Measurements from ENCODE around the gene DCLRE1B. TPM values are rescaled to one million over a fixed set of nuclear protein-coding genes. Genes with fewer than 3 reads are reported as not detected.

DCLRE1B gene
- total RNA-seq, 1 donor from 2014 or later = 11.8 TPM

- TF ChIP-seq CTCF (IDR thresholded peaks at IDR 0.05; ENCODE audit: unreplicated experiment) = no peak
- Mint-ChIP-seq H3K4me3 (ENCODE audit: unreplicated experiment) (no peak overlapping the region), H3K27ac (ENCODE audit: unreplicated experiment) (no peak overlapping the region), H3K9me3 (ENCODE audit: unreplicated experiment) (no peaks in the 10 kb centered on the region), H3K27me3 (ENCODE audit: unreplicated experiment) (no peaks in the 10 kb centered on the region), H3K36me3 (ENCODE audit: low read depth, unreplicated experiment) (no peaks in the 10 kb centered on the region), H3K4me1 (ENCODE audit: unreplicated experiment) (no peaks in the 10 kb centered on the region)
- no peak for DNase-seq (ENCODE audit: low spot score)
Observed at GRCh38 chr1:113868387-113869083, 36.6 kb upstream of the DCLRE1B start.

GRCh38 chr1:113870778-113871177 is 34.3 kb upstream of the DCLRE1B start:
- Mint-ChIP-seq H3K9me3 (ENCODE audit: unreplicated experiment) (no peaks in the 10 kb centered on the region), H3K27me3 (ENCODE audit: unreplicated experiment) (no peaks in the 10 kb centered on the region), H3K4me3 (ENCODE audit: unreplicated experiment) (no peak overlapping the region), H3K27ac (ENCODE audit: unreplicated experiment) (no peak overlapping the region), H3K4me1 (ENCODE audit: unreplicated experiment) (no peaks in the 10 kb centered on the region), H3K36me3 (ENCODE audit: low read depth, unreplicated experiment) (no peaks in the 10 kb centered on the region)
- DNase-seq (ENCODE audit: low spot score) = no peak
- TF ChIP-seq CTCF (IDR thresholded peaks at IDR 0.05; ENCODE audit: unreplicated experiment) = no peak

DNA sequence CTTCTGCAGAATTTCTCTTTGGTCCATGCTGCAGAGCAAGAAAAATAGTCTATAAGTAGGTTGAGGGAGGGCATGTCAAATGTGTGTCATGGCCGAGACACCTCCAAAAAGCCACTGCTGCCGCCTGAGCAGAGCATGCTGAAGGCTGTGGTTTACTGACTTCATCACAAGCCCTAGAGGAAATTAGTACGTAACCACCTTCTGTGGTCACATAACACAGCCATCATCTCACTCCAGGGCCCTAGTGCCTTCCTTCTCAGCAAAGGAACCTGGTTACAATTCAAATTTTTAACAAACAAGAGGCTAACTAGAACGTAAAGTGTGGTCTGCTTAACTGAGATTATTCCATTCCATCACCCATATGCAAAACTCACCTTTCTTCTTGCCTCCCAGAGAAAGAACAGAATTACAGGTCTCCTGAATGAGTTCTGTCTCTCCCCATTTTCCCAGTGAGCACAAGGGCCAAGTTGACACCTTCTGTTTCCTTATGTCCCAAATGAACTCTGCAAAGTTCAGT is 33.5 kb upstream of the DCLRE1B start, which contains the start of gene PTPN22:
Gene PTPN22 (minus strand): TSS at position 116 of the 517 bp plus-strand sequence.
- TF ChIP-seq CTCF (IDR thresholded peaks at IDR 0.05; ENCODE audit: unreplicated experiment) = no peak
- Mint-ChIP-seq H3K36me3 (ENCODE audit: low read depth, unreplicated experiment) (no peaks in the 10 kb centered on the region), H3K4me3 (ENCODE audit: unreplicated experiment) (no peak within 1 kb of the TSS), H3K27me3 (ENCODE audit: unreplicated experiment) (no peaks in the 10 kb centered on the region), H3K27ac (ENCODE audit: unreplicated experiment) (no peak within 1 kb of the TSS), H3K4me1 (ENCODE audit: unreplicated experiment) (no peaks in the 10 kb centered on the region), H3K9me3 (ENCODE audit: unreplicated experiment) (no peaks in the 10 kb centered on the region)
- DNase-seq (ENCODE audit: low spot score) = no peak

DNA sequence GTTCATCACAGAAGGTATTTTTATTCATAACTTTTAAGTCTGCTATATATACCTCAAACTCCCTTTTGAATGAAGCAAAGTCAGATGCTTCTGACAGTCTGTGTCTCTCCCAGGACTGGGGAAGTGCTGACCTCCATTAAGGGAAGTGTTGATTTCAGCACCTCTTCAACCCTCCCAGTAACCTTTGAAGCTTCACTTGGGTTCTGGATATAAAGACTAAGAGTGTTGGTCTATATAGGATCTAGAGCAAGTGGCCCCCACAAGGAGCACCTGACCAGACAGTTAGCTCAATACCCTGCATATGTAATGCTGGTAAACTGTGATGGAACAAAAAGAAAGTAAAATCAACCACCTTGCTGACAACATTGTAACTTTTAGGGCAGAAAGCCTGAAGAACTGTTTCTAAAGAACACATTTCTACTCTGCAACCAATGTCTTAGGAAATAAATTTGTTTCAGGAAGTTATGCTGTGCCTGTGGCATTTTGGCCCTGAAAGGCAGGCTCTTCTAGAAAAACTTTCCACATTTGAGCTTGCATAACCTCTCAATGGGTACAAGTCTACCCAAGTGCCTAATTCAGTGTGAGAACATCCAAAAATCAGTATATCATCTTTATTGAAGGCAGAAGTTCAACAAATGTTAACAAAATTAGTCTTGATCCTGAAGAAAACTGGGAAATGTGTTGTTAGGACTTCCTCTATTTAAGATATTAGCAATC is 32.7 kb upstream of the DCLRE1B start:
- TF ChIP-seq CTCF (IDR thresholded peaks at IDR 0.05; ENCODE audit: unreplicated experiment) = no peak
- H3K27ac Mint-ChIP-seq (ENCODE audit: unreplicated experiment) = no peak overlapping the region
- H3K36me3 Mint-ChIP-seq (ENCODE audit: low read depth, unreplicated experiment) = no peaks in the 10 kb centered on the region
- H3K27me3 Mint-ChIP-seq (ENCODE audit: unreplicated experiment) = no peaks in the 10 kb centered on the region
- no peak overlapping the region for H3K4me3 Mint-ChIP-seq (ENCODE audit: unreplicated experiment)
- no peaks in the 10 kb centered on the region for H3K9me3 Mint-ChIP-seq (ENCODE audit: unreplicated experiment)
- no peak for DNase-seq (ENCODE audit: low spot score)
- H3K4me1 Mint-ChIP-seq (ENCODE audit: unreplicated experiment) = no peaks in the 10 kb centered on the region
